ENCODE data around the gene COMP.

Gene COMP

DNA sequence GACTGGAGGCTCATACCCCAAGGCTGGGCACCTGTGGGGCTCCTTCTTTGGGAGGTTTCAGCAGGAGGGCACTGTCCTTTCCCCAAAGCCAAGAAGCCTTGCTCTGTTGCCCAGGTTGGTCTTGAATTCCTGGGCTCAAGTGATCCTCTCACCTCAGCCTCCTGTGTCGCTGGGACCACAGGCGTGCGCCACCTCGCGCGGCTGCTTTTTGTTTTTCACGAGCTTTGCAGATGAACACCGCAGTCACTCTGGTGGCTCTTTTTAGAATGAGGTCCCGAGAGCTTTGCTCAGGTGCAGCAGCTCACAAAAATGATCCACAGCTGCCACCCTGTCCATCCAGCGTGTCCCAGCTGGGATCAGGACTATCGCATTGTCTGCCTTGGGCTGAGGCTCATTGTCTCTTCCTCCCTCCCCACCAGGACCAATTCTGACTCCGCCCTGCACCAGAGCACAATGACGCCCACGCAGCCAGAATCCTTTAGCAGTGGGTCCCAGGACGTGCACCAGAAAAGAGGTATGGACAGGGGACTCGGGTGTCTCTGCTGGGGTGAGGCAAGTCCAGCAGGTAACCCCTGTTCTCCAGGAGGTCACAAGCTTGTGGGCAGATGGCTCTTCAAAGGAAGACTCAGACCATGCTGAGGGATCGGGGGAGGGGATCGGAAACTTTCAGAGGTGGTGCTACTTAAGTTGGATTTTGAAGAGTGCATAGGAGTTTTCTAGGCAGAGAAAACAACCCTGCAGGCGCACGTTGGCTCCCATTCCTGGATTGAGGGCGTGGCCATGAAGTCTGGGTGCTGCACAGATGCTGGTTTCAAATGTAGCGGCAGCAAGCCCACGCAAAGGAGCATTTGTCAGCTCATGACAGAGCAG is 41.5 kb downstream of the COMP start:
- Histone ChIP-seq H3K9me3 (ENCODE audit: control insufficient read depth in 1 of 2, low read length in 2 of 2) (no peaks in the 10 kb centered on the region), H3K27me3 (ENCODE audit: low read depth, low read length) (no peaks in the 10 kb centered on the region), H3K4me1 (ENCODE audit: control insufficient read depth in 1 of 2, insufficient read depth in 2 of 2, low read length in 2 of 2) (no peaks in the 10 kb centered on the region), H3K4me3 (ENCODE audit: low read depth in 1 of 2, low read length in 2 of 2) (no peak overlapping the region), H3K36me3 (ENCODE audit: control insufficient read depth in 1 of 2, insufficient read depth in 2 of 2, low read length in 2 of 2) (peaks cover 7 to 33% of the 10 kb centered on the region in 2 donors), H3K27ac (ENCODE audit: low read length) (no peak overlapping the region)

DNA sequence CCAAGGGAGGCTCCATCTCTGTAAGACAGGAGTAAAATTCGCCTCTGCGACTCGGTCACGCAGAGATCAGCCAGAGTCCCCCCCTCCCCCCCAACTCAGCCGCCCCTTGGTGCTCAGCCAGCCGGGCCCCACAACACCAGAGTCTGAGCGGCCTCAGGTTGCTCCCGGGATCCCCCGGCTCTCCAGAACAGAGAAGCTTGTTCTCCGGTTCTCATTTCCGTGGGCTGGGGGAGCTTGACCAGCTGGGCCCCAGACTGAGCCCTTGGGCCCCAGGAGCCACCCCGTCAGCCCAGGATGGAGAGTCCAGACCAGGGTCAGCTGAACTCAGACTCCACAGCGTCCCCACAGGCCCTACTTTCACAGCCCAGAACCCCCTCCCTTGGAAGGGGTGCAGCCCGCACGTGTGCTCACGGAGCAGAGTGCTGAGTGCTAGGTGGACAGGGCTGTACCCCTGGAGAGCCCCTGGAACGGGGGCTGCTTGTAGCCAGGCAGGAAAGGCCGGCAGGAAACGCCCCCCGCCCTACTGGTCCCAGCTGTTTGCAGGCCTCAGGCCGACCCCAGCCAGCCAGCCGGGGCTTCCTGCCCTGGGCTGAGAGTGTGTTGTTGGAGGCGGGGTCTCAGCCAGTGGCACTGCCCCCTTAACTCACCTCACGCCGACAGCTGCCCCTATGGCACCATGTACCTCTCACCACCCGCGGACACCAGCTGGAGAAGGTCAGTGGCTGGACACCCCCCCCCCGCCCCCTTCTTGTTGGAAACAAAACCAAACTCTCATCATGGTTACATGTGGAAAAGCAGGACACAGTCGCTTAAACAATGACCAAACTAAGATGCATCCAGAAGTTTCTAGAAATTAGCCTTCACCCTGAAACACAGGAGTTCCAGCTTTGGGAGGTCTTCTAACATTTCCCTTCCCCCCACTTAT is 44.4 kb downstream of the COMP start:
- Histone ChIP-seq H3K27ac (ENCODE audit: low read length) (no peak overlapping the region), H3K9me3 (ENCODE audit: control insufficient read depth in 1 of 2, low read length in 2 of 2) (no peaks in the 10 kb centered on the region), H3K4me1 (ENCODE audit: control insufficient read depth in 1 of 2, insufficient read depth in 2 of 2, low read length in 2 of 2) (peaks cover 0 to 15% of the 10 kb centered on the region in 2 donors), H3K27me3 (ENCODE audit: low read depth, low read length) (no peaks in the 10 kb centered on the region), H3K36me3 (ENCODE audit: control insufficient read depth in 1 of 2, insufficient read depth in 2 of 2, low read length in 2 of 2) (peaks cover 7 to 19% of the 10 kb centered on the region in 2 donors), H3K4me3 (ENCODE audit: low read depth in 1 of 2, low read length in 2 of 2) (no peak overlapping the region)

DNA sequence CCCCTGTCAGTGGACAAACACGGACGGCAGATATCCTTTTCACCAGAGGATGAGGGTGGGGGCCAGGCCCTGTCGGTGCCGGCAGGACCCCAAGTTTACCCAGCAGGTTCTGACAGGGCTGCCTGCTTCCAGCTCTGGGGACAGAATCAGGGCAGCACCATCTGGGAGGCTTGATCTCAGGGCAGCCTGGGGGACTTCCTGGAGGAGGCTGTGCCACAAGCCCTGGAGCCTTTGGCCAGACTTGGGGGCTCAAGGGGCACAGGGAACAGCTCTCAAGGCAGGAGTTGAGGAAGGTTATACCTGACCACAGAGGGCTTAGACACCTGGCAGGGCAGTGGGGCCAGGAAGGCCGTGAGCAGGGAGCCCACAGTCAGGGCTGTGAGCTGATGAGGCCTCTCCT is 45.2 kb downstream of the COMP start:
- Histone ChIP-seq H3K9me3 (ENCODE audit: control insufficient read depth in 1 of 2, low read length in 2 of 2) (no peaks in the 10 kb centered on the region), H3K4me1 (ENCODE audit: control insufficient read depth in 1 of 2, insufficient read depth in 2 of 2, low read length in 2 of 2) (peaks cover 4 to 17% of the 10 kb centered on the region in 2 donors), H3K36me3 (ENCODE audit: control insufficient read depth in 1 of 2, insufficient read depth in 2 of 2, low read length in 2 of 2) (peaks cover 6 to 13% of the 10 kb centered on the region in 2 donors), H3K27ac (ENCODE audit: low read length) (no peak overlapping the region), H3K4me3 (ENCODE audit: low read depth in 1 of 2, low read length in 2 of 2) (no peak overlapping the region), H3K27me3 (ENCODE audit: low read depth, low read length) (no peaks in the 10 kb centered on the region)

DNA sequence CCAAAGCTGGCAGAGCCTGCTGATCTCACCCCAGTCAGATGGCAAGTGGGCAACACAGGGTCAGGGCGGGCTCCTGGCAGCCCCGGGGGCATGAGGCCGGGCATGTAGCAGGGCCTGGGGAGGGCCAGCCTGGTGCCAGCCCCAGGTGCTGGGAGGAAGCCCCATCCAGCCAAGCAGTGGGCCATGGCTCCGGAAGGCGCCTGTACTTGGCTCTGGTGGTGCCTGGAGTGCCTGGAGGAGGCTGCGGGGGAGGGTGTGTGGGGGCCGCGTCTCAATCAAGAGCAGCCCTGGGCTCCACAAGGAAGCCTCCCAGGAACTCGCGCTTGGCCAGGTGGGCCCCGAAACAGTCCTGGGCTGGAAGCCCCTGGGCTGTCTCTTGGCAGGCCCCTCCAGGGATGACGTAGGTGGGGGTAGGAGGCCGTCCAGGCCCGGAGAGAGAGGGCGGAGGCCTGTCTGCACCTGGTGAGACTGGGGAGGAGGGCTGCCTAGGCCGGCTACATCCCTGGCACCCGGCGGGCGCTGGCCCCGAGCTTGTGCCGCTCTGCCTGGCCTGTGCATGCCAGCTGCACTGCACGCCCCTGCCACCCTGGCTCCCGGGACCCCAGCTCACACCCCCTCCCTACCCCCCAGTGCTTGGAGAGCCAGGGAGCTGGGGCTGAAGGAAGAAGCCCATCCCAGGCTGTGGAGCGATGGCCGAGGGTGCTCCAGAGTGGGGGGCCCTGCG is 45.9 kb downstream of the COMP start:
- Histone ChIP-seq H3K9me3 (ENCODE audit: control insufficient read depth in 1 of 2, low read length in 2 of 2) (no peaks in the 10 kb centered on the region), H3K27ac (ENCODE audit: low read length) (no peak overlapping the region)

DNA sequence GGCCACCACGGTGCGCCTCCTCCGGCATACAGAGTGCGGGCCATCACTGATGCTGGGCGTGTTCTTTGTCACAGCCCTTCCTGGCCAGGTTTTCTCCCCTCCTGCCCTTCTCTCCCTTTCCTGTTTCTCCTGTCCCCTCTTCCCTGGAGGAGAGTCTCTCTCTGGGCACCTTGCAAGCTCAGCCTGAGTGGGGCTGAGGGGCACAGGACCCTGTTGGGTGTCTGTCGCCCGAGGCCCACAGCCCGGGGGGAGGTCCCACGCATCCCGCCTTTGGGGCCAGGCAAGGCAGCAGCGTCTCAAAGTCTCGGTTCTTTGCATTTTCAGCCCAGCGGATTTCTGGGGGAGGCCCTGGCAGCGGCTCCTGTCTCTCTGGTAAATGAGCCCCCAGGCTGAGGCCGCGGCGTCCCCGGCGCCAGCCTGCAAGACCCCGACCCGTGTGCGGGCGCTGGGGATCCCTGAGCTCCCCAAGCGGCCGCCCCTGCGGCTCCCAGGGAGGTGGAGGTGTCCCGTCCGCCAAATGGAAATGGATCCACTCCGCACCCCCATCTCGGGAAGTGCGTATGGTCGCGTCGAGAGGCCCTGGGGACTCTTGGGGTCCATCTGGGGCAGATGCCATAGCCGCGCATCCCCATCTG is 47.2 kb downstream of the COMP start:
- Histone ChIP-seq H3K4me1 (ENCODE audit: control insufficient read depth in 1 of 2, insufficient read depth in 2 of 2, low read length in 2 of 2) (peaks cover 4 to 17% of the 10 kb centered on the region in 2 donors), H3K27me3 (ENCODE audit: low read depth, low read length) (no peaks in the 10 kb centered on the region), H3K36me3 (ENCODE audit: control insufficient read depth in 1 of 2, insufficient read depth in 2 of 2, low read length in 2 of 2) (no peaks in the 10 kb centered on the region), H3K9me3 (ENCODE audit: control insufficient read depth in 1 of 2, low read length in 2 of 2) (no peaks in the 10 kb centered on the region), H3K27ac (ENCODE audit: low read length) (no peak overlapping the region), H3K4me3 (ENCODE audit: low read depth in 1 of 2, low read length in 2 of 2) (no peak overlapping the region)

More for the DNA sequence above, 45.9 kb downstream of the COMP start:
- Histone ChIP-seq H3K4me3 (ENCODE audit: low read depth in 1 of 2, low read length in 2 of 2) (no peak overlapping the region), H3K4me1 (ENCODE audit: control insufficient read depth in 1 of 2, insufficient read depth in 2 of 2, low read length in 2 of 2) (peaks cover 4 to 17% of the 10 kb centered on the region in 2 donors), H3K27me3 (ENCODE audit: low read depth, low read length) (no peaks in the 10 kb centered on the region), H3K36me3 (ENCODE audit: control insufficient read depth in 1 of 2, insufficient read depth in 2 of 2, low read length in 2 of 2) (peaks cover 0 to 7% of the 10 kb centered on the region in 2 donors)

DNA sequence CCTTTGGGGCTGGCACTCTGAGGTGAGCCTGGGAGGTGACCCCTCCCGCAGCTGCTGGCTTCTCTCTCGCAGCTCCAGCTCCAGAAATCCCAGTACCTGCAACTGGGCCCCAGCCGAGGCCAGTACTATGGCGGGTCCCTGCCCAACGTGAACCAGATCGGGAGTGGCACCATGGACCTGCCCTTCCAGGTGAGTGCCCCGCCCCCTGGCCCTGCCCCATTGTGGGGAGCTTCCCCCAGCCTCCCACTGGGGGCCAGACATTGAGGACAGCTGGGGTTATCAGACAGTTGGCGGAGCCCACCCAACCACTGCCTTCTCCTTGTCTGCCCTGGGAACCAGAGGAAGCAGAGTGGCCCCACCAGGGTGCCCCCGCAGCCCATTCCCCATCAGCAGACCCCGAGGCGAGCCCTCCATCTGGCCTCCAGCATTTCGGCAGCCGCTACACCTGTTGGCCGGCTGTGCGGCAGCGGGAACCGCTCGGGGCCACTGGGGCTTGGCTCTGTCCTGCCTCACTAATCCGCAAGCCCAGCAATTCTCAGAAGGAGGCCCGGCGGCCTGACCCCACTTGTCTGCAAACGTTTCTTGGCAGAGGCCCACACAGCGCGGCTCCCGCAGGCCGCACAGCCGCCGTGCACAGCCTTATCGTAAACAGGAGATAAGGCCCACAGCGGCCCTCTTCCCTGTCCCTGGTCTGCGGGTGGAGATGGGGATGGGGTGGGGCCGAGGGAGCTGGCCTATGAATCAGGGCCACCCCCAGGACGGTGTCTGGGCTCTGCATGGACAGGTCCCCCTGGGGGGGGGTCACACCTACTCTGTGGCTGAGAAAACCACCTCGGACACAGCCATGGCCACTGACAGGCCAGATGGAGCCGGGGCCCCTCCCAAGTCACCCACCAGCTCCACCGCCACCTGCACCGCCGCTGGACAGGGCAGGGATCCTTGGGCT is 48.0 kb downstream of the COMP start:
- Histone ChIP-seq H3K4me3 (ENCODE audit: low read depth in 1 of 2, low read length in 2 of 2) (no peak overlapping the region), H3K4me1 (ENCODE audit: control insufficient read depth in 1 of 2, insufficient read depth in 2 of 2, low read length in 2 of 2) (peaks cover 4 to 17% of the 10 kb centered on the region in 2 donors), H3K27ac (ENCODE audit: low read length) (no peak overlapping the region), H3K27me3 (ENCODE audit: low read depth, low read length) (no peaks in the 10 kb centered on the region), H3K9me3 (ENCODE audit: control insufficient read depth in 1 of 2, low read length in 2 of 2) (no peaks in the 10 kb centered on the region), H3K36me3 (ENCODE audit: control insufficient read depth in 1 of 2, insufficient read depth in 2 of 2, low read length in 2 of 2) (no peaks in the 10 kb centered on the region)

DNA sequence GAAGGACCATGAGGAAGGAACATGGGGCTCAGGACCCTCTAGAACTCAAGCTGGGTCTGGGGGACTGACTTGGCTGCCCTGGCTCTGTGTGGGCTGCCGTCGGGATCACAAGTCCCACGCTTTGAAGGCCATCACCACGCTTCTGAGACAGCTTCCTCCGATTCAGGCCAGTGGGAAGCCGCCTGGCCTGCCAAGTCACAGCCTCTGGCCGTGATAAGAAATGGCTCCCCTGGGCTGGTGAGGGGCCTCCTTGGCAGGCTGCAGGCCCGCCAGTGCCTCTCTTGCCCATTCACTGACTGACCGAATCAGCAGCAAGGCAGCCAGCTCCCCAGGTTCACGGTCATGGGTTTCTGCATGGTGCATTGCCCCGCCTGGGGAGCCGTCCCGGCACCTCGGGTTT is 48.8 kb downstream of the COMP start:
- H3K9me3 ChIP-seq (ENCODE audit: control insufficient read depth in 1 of 2, low read length in 2 of 2) = no peaks in the 10 kb centered on the region
- H3K36me3 ChIP-seq (ENCODE audit: control insufficient read depth in 1 of 2, insufficient read depth in 2 of 2, low read length in 2 of 2) = no peaks in the 10 kb centered on the region
- no peaks in the 10 kb centered on the region for H3K27me3 ChIP-seq (ENCODE audit: low read depth, low read length)
- no peak overlapping the region for H3K4me3 ChIP-seq (ENCODE audit: low read depth in 1 of 2, low read length in 2 of 2)
- H3K27ac ChIP-seq (ENCODE audit: low read length) = no peak overlapping the region
- peaks cover 4 to 17% of the 10 kb centered on the region in 2 donors for H3K4me1 ChIP-seq (ENCODE audit: control insufficient read depth in 1 of 2, insufficient read depth in 2 of 2, low read length in 2 of 2)

DNA sequence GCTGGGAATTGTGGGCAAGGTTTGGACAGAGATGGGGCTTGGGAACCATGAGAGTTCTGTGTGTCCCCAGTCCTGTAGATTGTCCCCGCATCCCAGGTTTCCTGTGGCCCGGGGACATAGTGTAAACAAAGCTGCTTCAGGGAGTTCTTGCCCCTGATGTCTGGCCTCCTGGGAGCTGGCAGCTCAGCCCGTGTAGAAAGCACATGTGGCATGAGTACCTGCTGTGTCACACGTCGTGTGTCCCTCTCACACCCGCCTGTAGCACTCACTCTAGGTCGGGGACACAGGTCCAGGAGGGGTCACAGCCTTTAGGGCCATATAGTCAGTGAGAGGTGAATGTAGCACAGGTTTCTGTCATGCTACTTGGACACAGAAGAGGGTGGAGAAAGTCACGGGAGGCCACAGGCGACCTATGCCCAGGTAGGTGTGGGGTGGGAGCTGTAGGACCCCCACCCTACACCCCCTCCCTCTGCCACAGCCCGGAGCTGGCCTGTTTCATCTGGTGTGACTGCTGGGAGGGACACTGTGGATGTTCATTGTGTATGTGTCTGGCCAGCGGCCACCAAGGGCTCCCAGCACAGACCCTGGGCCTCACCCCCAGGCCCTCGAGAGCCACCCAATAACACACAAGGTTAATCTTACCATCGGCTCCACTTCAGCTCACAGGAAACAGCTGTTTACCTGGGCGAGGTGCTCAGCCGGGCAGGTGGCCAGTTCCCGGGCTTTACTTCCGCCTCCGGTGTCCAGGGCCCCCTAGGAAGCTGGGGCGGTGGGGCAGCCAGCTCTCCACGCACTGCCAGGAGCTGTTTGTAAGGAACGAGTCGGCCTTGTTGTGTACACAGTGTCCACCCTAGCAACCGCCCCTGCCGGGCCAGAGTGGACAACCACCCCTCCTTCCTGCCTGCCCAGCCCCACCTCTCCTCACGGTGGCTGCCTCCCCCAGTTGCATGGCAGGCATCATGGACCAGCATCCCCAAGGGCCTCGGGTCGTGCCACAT is 49.7 kb downstream of the COMP start:
- no peaks in the 10 kb centered on the region for H3K9me3 ChIP-seq (ENCODE audit: control insufficient read depth in 1 of 2, low read length in 2 of 2)
- peaks cover 4 to 21% of the 10 kb centered on the region in 2 donors for H3K4me1 ChIP-seq (ENCODE audit: control insufficient read depth in 1 of 2, insufficient read depth in 2 of 2, low read length in 2 of 2)
- no peak overlapping the region for H3K4me3 ChIP-seq (ENCODE audit: low read depth in 1 of 2, low read length in 2 of 2)
- H3K36me3 ChIP-seq (ENCODE audit: control insufficient read depth in 1 of 2, insufficient read depth in 2 of 2, low read length in 2 of 2) = no peaks in the 10 kb centered on the region
- no peaks in the 10 kb centered on the region for H3K27me3 ChIP-seq (ENCODE audit: low read depth, low read length)
- no peak overlapping the region for H3K27ac ChIP-seq (ENCODE audit: low read length)

DNA sequence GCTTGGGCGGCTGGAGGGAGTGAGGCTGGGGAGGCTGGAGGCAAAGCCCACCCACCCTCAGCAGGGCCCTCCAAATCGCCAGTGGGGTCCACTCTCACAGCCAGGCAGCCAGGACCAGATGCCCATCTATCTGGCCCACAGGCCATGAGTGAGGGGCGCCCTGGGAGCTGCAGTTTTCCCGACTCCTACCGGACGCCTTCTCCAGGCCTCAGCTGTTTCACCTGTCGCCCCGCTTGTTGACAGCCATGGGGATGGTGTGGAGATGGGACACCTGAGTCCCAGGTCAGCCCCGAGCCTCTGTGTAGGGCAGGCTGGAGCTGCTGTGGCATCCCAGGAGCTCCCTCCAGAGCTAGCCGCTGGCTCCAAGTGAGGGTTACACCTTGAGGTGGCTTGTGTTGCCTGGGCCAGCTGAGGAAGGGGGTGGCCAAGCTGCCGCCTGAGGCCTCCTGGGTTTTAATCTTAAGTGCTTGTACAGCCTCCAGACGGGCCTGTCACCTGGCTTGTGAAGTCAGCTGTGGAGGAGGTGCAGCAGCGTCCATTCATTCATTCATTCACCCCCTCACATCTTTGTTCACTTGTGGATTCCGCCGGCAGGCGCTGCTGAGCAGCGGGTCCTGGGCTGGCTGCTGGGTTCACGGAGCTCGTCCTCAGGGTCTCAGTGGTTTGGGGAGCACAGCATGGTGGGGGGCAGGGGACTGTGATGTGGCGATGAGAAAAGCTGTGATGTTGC is 52.0 kb downstream of the COMP start:
- Histone ChIP-seq H3K4me1 (ENCODE audit: control insufficient read depth in 1 of 2, insufficient read depth in 2 of 2, low read length in 2 of 2) (peaks cover 4 to 21% of the 10 kb centered on the region in 2 donors), H3K36me3 (ENCODE audit: control insufficient read depth in 1 of 2, insufficient read depth in 2 of 2, low read length in 2 of 2) (no peaks in the 10 kb centered on the region), H3K27ac (ENCODE audit: low read length) (no peak overlapping the region)

More for the DNA sequence above, 52.0 kb downstream of the COMP start:
- Histone ChIP-seq H3K4me3 (ENCODE audit: low read depth in 1 of 2, low read length in 2 of 2) (no peak overlapping the region), H3K9me3 (ENCODE audit: control insufficient read depth in 1 of 2, low read length in 2 of 2) (no peaks in the 10 kb centered on the region), H3K27me3 (ENCODE audit: low read depth, low read length) (no peaks in the 10 kb centered on the region)
